HG03457 (cell line): ENCODE data around the gene FSIP2.
"Not testable (repeated sequence)": the region's sequence is repeated elsewhere in the genome, so short reads cannot be mapped to it uniquely, and the experiment has no call there.

ENCODE experiments used
- ATAC-seq: cut with Tn5 transposase; IDR thresholded peaks from one replicate; pipeline ENCODE4 v1.9.1; 2021; ENCODE audit warnings: moderate number of reproducible peaks; ENCODE audit not compliant: unreplicated experiment

Gene FSIP2

GRCh38 chr2:185806783-185807182 is 68.2 kb downstream of the FSIP2 start:
- ATAC-seq, result no peak

GRCh38 chr2:185807351-185807750 is 68.7 kb downstream of the FSIP2 start:
- ATAC-seq, result no peak

- no peak for ATAC-seq
Measured at GRCh38 chr2:185811580-185811979, 73.0 kb downstream of the FSIP2 start.

GRCh38 chr2:185813707-185814106 is 75.1 kb downstream of the FSIP2 start:
- ATAC-seq, result no peak

GRCh38 chr2:185817991-185818390 is 79.4 kb downstream of the FSIP2 start:
- no peak for ATAC-seq

- ATAC-seq, result no peak
Measured at GRCh38 chr2:185821467-185821866, 82.9 kb downstream of the FSIP2 start.

- no peak for ATAC-seq
Measured at GRCh38 chr2:185823773-185824172, 85.2 kb downstream of the FSIP2 start.

- ATAC-seq, result no peak
Measured at GRCh38 chr2:185825557-185825956, 87.0 kb downstream of the FSIP2 start.

GRCh38 chr2:185828326-185828725 is 89.7 kb downstream of the FSIP2 start:
- ATAC-seq, result no peak

- ATAC-seq, result no peak
Measured at GRCh38 chr2:185833864-185834263, 95.3 kb downstream of the FSIP2 start.

GRCh38 chr2:185835974-185836373 is 97.4 kb downstream of the FSIP2 start:
- no peak for ATAC-seq

- ATAC-seq, result no peak
Measured at GRCh38 chr2:185854885-185855284, 116.3 kb downstream of the FSIP2 start.

- no peak for ATAC-seq
Measured at GRCh38 chr2:185857691-185858090, 119.1 kb downstream of the FSIP2 start.

- ATAC-seq, result no peak
Measured at GRCh38 chr2:185859506-185859905, 120.9 kb downstream of the FSIP2 start.

GRCh38 chr2:185860321-185860720 is 121.7 kb downstream of the FSIP2 start:
- ATAC-seq, result no peak

GRCh38 chr2:185862657-185863398 is 124.2 kb downstream of the FSIP2 start:
- no peak for ATAC-seq

- ATAC-seq, result not testable (repeated sequence)
Measured at GRCh38 chr2:185864468-185865260, 126.1 kb downstream of the FSIP2 start.

- ATAC-seq, result no peak
Measured at GRCh38 chr2:185875136-185875931, 136.7 kb downstream of the FSIP2 start.

GRCh38 chr2:185876234-185876633 is 137.6 kb downstream of the FSIP2 start:
- ATAC-seq, result no peak

GRCh38 chr2:185880396-185880795 is 141.8 kb downstream of the FSIP2 start:
- ATAC-seq, result no peak
